ENCODE measurements around the gene ING2.

DNA sequence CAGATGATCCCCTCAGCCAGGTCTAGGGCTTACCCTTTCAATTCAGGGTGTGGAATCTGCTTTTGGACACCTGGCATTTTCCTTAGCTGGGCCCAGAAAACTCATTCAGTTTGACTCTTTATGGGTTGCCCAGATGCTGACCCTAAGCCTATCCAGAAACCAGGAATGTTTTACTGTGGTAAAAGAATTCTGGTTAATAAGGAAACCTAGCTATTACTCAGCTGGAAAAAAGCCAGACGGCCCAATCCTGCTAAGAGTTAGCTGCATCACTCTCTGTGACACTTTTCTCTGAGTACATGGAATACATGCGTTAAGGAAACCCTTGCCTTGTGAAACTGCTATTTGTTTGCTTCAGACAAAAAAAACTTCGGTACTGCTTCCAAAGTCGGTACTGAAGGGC lies 28.0 kb downstream of the ING2 start:
- TF ChIP-seq POLR2AphosphoS5 (IDR thresholded peaks at IDR 0.05; ENCODE audit: borderline replicate concordance, low read depth, low read length) (no peak), EZH2 (IDR thresholded peaks at IDR 0.05) (no peak), FOXP2 (optimal IDR thresholded peaks at IDR 0.05; ENCODE audit: control extremely low read depth, extremely low read length, insufficient read depth) (no peak)

All from SK-N-MC (cell line).